HCT116 (cell line): ENCODE results near the gene CD164. TPM values are rescaled to one million over a fixed set of nuclear protein-coding genes. Genes with fewer than 3 reads are reported as not detected.

Experiments used
- total RNA-seq: library from RNA; stranded (reverse); gene quantifications from one replicate; pipeline ENCODE4 v1.2.1, GENCODE V29; 2021; ENCODE audit not compliant: unreplicated experiment

CD164 gene
- total RNA-seq, 1 experiment from 2014 or later: 171 TPM

Other genes with a start within 250 kb of the CD164 start
- gene PPIL6, start 58.2 kb upstream of the CD164 start, total RNA-seq: 3.3 TPM
- gene SMPD2, start 58.3 kb upstream of the CD164 start, total RNA-seq: 14.7 TPM
- 23.9 TPM for gene MICAL1, start 73.3 kb upstream of the CD164 start, total RNA-seq
- gene ZBTB24, start 100.8 kb upstream of the CD164 start, total RNA-seq: 11.3 TPM